H54 (cell line): ENCODE data around the gene SLC2A9.

ENCODE experiments used
- DNase-seq: peaks from one replicate; pipeline ENCODE4 v3.0.0; 2011; ENCODE audit warnings: low spot score, mixed read lengths; ENCODE audit not compliant: insufficient read length
- FAIRE-seq: peaks from 3 replicates; lab custom pipeline; 2011; peaks lifted over from hg19 to GRCh38; lab: Jason Lieb, UNC
- POLR2A ChIP-seq: IDR thresholded peaks from 2 replicates; pipeline ENCODE4 v1.6.1; 2011; ENCODE audit warnings: low read depth, mild to moderate bottlenecking, low read length

SLC2A9 gene

GRCh38 chr4:10021653-10022023, 341 bp upstream of the SLC2A9 start:
- FAIRE-seq (no peak), DNase-seq (no peak)
- no peak for TF ChIP-seq POLR2A

- DNase-seq (no peak), FAIRE-seq (no peak)
- TF ChIP-seq POLR2A, result no peak
These were observed 1.2 kb downstream of the SLC2A9 start for GRCh38 chr4:10020106-10020505.

GRCh38 chr4:10019521-10020051, 1.7 kb downstream of the SLC2A9 start:
- FAIRE-seq (no peak), DNase-seq (no peak)
- no peak for TF ChIP-seq POLR2A

GRCh38 chr4:10018818-10019461, 2.4 kb downstream of the SLC2A9 start:
- FAIRE-seq (no peak), DNase-seq (no peak)
- no peak for TF ChIP-seq POLR2A

GRCh38 chr4:10017037-10017893, 4.0 kb downstream of the SLC2A9 start:
- FAIRE-seq, result no peak
- no peak for TF ChIP-seq POLR2A
- DNase-seq, result no peak

- DNase-seq (no peak), FAIRE-seq (no peak)
- TF ChIP-seq POLR2A, result no peak
These were observed 5.1 kb downstream of the SLC2A9 start for GRCh38 chr4:10016169-10016568.

GRCh38 chr4:10015140-10015753, 6.0 kb downstream of the SLC2A9 start:
- no peak for DNase-seq
- FAIRE-seq, result no peak
- TF ChIP-seq POLR2A, result no peak

GRCh38 chr4:10013722-10014121, 7.6 kb downstream of the SLC2A9 start:
- FAIRE-seq (no peak), DNase-seq (peak; percentile 35)
- TF ChIP-seq POLR2A, result no peak

GRCh38 chr4:10011885-10012284, 9.4 kb downstream of the SLC2A9 start:
- no peak for TF ChIP-seq POLR2A
- no peak for FAIRE-seq
- no peak for DNase-seq

- DNase-seq (no peak), FAIRE-seq (no peak)
- TF ChIP-seq POLR2A, result no peak
These were observed 10.0 kb downstream of the SLC2A9 start for GRCh38 chr4:10011277-10011676.

GRCh38 chr4:10009861-10010500, 11.3 kb downstream of the SLC2A9 start:
- DNase-seq, result no peak
- FAIRE-seq, result no peak
- no peak for TF ChIP-seq POLR2A

- TF ChIP-seq POLR2A, result no peak
- FAIRE-seq, result no peak
- DNase-seq, result no peak
These were observed 12.7 kb downstream of the SLC2A9 start for GRCh38 chr4:10008609-10009005.

- DNase-seq (no peak), FAIRE-seq (no peak)
These were observed 13.3 kb downstream of the SLC2A9 start for GRCh38 chr4:10007793-10008608.

More at GRCh38 chr4:10007793-10008608, 13.3 kb downstream of the SLC2A9 start:
- TF ChIP-seq POLR2A, result no peak
